ENCODE results near the gene NPEPPS. TPM values are rescaled to one million over a fixed set of nuclear protein-coding genes. Genes with fewer than 3 reads are reported as not detected.
"Not testable (repeated sequence)": the region's sequence is repeated elsewhere in the genome, so short reads cannot be mapped to it uniquely, and the experiment has no call there.

NPEPPS gene, protein sequence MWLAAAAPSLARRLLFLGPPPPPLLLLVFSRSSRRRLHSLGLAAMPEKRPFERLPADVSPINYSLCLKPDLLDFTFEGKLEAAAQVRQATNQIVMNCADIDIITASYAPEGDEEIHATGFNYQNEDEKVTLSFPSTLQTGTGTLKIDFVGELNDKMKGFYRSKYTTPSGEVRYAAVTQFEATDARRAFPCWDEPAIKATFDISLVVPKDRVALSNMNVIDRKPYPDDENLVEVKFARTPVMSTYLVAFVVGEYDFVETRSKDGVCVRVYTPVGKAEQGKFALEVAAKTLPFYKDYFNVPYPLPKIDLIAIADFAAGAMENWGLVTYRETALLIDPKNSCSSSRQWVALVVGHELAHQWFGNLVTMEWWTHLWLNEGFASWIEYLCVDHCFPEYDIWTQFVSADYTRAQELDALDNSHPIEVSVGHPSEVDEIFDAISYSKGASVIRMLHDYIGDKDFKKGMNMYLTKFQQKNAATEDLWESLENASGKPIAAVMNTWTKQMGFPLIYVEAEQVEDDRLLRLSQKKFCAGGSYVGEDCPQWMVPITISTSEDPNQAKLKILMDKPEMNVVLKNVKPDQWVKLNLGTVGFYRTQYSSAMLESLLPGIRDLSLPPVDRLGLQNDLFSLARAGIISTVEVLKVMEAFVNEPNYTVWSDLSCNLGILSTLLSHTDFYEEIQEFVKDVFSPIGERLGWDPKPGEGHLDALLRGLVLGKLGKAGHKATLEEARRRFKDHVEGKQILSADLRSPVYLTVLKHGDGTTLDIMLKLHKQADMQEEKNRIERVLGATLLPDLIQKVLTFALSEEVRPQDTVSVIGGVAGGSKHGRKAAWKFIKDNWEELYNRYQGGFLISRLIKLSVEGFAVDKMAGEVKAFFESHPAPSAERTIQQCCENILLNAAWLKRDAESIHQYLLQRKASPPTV
- 100 to 1,000 TPM in 11 of 12 donors, not detected in 1; 120 to 210 (median 135) TPM for polyA plus RNA-seq (ENCODE audit: insufficient read length in 12 of 12)
- long read RNA-seq, donor 1, full-length matches to known transcripts: 4 of 4 reads
- long read RNA-seq, donor 1, partial matches to known transcripts: 0 of 4 reads
- long read RNA-seq, donor 1, other reads (novel, unspliced or antisense): 0 of 4 reads
- long read RNA-seq, donor 2, full-length matches to known transcripts: 17 of 17 reads
- long read RNA-seq, donor 2, partial matches to known transcripts: 0 of 17 reads
- long read RNA-seq, donor 2, other reads (novel, unspliced or antisense): 0 of 17 reads
- long read RNA-seq, donor 3, full-length matches to known transcripts: 7 of 7 reads
- long read RNA-seq, donor 3, partial matches to known transcripts: 0 of 7 reads
- long read RNA-seq, donor 3, other reads (novel, unspliced or antisense): 0 of 7 reads
- long read RNA-seq, donor 4, full-length matches to known transcripts: 11 of 11 reads
- long read RNA-seq, donor 4, partial matches to known transcripts: 0 of 11 reads
- long read RNA-seq, donor 4, other reads (novel, unspliced or antisense): 0 of 11 reads
- long read RNA-seq, donor 5, full-length matches to known transcripts: 16 of 35 reads
- long read RNA-seq, donor 5, partial matches to known transcripts: 19 of 35 reads
- long read RNA-seq, donor 5, other reads (novel, unspliced or antisense): 0 of 35 reads
- long read RNA-seq, donor 6, full-length matches to known transcripts: 12 of 12 reads
- long read RNA-seq, donor 6, partial matches to known transcripts: 0 of 12 reads
- long read RNA-seq, donor 6, other reads (novel, unspliced or antisense): 0 of 12 reads
- long read RNA-seq, donor 7, full-length matches to known transcripts: 7 of 7 reads
- long read RNA-seq, donor 7, partial matches to known transcripts: 0 of 7 reads
- long read RNA-seq, donor 7, other reads (novel, unspliced or antisense): 0 of 7 reads
- long read RNA-seq, donor 8, full-length matches to known transcripts: 19 of 25 reads
- long read RNA-seq, donor 8, partial matches to known transcripts: 6 of 25 reads
- long read RNA-seq, donor 8, other reads (novel, unspliced or antisense): 0 of 25 reads
- long read RNA-seq, donor 9, full-length matches to known transcripts: 3 of 13 reads
- long read RNA-seq, donor 9, partial matches to known transcripts: 10 of 13 reads
- long read RNA-seq, donor 9, other reads (novel, unspliced or antisense): 0 of 13 reads
- long read RNA-seq, donor 10, full-length matches to known transcripts: 15 of 20 reads
- long read RNA-seq, donor 10, partial matches to known transcripts: 5 of 20 reads
- long read RNA-seq, donor 10, other reads (novel, unspliced or antisense): 0 of 20 reads
- long read RNA-seq, donor 11, full-length matches to known transcripts: 23 of 23 reads
- long read RNA-seq, donor 11, partial matches to known transcripts: 0 of 23 reads
- long read RNA-seq, donor 11, other reads (novel, unspliced or antisense): 0 of 23 reads

DNA sequence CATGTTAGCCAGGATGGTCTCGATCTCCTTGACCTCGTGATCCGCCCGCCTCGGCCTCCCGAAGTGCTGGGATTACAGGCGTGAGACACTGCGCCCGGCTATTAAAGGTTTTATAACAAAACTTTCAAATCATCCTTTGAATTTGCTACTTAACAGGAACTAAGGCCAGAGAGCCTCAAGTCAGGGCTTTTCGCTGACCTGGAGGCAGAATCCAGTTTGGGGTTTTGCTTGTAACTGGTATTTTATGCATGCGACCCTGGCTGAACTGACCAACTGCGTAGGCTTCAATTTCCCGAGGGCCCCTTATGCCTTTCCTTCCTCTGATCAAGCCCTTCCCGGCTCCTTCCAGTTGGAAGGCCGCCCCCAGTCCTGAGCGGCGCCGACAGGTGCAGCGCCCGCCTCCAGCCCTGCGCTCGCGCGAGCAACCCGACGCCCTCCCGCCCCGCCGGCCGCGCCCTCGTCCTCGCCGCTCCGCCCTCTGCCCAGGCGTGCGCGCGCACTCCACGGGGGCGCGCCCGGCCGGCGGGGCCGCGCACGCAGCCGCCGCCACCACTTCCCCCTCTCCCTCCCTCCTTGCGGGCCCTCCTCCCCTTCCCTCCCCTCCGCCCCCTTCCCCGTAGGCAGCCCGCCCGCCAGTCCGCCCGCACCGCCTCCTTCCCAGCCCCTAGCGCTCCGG, at the start of gene NPEPPS:
TSS of gene NPEPPS (plus strand) at position 552 of the 676 bp plus-strand sequence. CDS start 193 bp downstream, outside the sequence.
- peak; percentile 82 for DNase-seq

DNA sequence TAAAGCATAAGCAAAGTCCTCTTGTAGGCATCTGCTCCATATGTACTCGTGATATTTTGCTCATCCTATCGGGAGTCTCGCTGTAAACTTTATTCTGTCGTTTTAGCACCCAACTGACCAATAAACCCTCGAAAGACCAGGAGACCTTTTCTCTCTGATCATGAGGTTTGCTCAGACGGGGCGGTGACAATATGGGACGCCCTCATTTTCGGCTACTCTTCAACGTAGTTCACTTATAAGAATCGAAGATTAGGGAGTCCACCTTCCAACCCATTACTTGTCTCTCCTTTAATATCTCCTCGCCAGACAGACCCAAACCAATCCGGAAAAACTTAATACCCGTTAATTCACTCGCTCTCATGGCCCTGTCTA, 39.1 kb upstream of the NPEPPS start:
- not testable (repeated sequence) for DNase-seq

DNA sequence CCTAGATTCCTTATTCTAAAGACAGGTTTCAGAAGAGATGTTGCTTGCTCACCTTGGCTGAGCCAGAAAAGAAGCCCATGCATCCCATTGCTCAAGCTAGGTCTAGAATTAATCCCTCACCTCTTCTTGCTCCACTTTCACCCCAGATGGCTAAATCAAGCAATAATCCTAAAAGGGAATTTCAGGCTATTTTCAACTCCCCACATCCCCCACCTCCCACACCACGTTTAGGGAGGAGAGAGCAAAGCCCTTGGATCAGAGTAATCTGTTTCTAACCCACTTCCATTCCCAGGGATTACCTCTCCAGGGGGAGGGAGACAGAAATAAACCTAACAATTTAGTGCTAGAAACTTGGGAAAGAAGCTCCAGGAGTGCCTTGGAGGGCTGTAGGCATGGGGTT, 31.8 kb upstream of the NPEPPS start:
- not testable (repeated sequence) for DNase-seq

DNA sequence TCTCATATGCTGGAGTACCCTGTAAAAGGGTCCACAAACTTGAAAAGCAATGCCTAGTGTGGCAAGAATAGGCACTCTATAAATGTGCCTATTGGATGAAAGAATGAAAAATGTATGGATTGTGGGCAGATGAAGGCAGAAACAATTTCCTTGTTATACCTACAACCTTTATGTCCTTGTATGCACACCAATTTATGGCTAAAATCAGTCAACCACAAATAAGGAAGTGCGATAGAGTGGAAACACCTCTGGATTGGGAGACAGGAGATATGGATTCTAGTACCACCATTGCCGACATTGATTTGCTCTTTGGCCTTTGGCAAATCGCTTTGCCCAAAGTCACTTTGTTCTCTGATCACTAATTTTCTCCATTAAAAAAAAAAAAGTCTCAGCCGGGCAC, 31.4 kb upstream of the NPEPPS start:
- DNase-seq: not testable (repeated sequence)

DNA sequence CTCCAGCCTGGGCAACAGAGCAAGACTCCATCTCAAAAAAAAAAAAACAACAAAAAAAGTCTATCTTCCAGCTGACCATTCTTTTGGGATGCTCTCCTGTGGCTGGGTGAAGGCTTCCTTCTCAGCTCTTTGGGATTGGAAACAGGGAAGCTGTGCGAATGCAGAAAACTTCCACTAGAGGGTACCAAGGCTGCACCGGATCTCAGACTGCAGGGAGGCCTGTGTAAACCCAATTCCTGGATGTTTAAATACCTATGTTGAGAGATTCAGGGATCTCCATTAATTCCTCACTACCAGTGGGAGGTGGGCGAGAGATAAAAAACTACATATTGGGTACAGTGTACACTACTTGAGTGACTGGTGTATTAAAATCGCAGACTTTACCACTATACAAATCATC, 30.3 kb upstream of the NPEPPS start:
- not testable (repeated sequence) for DNase-seq

DNA sequence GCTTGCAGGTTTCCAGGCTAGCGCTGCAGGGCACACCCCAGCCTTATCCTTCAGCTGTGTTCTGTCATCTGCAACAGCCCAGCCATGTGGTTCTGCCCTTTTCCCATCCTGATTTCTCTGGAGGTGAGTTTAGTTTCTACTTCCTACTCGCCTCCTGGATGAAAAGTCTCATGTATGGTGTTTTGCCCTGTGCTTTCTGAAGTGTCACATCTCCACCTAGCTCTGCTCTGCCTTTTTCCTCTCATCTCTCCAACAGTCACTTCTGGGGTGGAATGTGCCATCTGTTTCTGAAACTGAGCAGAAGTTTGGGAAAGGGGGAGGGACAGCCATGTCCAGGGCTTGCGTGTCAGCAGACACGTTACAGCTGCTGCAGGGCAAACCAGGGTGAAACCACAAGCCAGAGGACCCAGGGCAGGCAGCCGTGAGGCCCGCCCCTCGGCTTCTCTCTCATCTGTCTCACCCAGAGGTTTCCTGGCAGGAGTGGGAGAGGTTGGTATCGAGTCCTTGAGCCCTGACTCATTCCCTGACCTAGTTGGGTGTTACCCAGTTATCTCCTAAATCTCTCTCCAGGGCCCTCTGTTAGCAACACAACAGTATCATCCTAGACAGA, 28.7 kb upstream of the NPEPPS start:
- not testable (repeated sequence) for DNase-seq

DNA sequence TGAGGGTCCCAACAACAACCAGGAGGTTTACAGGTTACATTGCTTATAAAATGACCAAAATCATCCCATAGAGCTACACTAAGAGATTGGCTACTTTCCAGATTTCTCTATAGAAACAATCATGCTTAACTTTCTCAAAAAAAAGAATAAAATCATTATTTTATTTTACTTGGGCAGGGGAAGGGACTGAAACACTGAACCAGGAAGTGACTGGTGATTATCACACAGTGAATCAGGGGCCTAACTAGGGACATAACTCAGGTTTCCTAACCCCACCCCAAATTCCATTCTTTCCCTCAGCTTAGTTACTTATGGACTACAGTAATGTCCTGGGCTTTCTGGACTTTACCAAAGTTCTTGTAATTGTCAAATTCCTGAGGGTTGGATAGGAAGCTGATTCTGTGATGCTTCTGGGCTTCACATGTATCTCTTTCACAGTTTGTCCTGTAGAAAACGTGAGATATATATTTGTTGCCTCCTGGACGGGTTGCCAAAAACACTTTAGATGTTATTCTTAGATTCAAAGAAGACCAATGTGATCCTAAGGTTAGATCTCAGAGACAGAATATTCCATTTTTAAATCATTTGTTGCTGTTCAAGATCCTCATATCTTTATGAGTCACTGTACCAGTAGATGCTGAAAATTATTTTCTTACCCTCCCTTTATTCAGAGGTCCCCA, 28.0 kb upstream of the NPEPPS start:
- DNase-seq: not testable (repeated sequence)

DNA sequence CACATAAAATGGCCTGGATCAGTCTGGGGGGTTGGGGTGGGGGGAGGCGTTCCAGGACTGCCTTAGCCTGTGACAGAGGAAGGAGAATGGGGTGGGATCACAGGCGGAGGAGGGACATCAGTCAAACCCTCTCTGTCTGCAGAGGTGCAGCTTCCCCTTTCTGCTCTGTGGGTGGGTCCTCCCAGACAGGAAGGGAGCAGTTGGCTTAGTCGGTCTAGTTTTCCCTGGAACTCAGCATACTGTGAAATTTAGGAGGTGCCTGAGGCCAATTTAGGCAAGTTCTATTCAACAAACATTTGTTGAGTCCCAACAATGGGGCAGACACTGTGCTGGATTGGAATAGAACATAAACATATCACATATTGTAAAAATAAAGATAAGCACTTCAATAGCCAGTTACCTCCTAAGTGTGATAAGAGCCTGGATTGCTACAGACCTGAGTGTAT, 19.2 kb upstream of the NPEPPS start:
- not testable (repeated sequence) for DNase-seq

DNA sequence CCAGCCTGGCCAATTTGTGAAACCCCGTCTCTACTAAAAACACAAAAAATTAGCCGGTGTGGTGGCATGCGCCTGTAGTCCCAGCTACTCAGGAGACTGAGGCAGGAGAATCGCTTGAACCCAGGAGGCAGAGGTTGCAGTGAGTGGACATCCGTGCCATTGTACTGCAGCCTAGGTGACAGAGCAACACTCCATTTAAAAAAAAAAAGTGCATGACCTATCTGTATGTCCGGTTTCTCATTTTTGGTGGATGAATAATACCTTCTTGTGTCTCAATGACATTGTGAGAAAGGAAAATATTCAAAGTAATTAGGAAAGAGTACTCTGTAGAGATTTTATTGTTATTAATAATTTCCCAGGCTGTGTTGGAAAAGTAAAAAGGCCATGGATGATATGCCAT, 17.6 kb upstream of the NPEPPS start:
- not testable (repeated sequence) for DNase-seq

DNA sequence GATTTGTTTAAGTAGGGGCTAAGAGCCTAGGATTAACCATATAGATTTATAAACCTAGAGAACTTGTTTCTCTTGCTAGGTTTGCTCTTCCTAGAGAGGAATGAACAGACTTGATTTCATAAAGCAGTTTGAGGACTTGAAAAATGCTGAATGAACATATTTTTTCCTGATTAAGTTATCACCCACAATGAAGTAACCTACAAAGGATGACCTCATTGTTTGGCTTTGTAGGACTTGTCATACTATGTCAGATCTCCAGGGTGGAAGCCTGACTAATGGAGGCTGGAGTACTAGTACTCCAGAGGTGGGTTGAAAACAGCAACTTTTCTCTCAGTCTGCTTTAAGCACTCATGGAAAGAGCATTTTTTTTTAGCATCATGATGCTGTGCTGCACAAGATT, 12.0 kb upstream of the NPEPPS start:
- not testable (repeated sequence) for DNase-seq

DNA sequence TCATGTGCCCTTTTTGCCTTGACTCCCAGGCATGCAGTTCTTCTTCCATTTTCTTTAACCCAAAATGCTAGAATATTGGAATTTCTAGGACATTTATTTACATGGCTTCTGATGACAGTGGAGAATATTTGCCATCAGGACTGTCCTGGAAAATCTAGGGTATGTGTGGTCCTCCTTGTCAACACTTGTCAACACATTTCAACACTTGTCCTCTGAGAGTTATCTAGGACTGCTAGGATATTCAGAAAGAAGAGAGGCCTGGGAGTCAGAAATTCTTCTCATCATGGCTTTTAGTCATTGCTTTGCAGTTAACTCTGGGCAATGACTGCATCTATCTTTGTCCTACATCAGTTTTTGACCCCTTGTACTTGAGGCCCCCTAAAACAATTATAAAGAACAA, 11.5 kb upstream of the NPEPPS start:
- not testable (repeated sequence) for DNase-seq

DNA sequence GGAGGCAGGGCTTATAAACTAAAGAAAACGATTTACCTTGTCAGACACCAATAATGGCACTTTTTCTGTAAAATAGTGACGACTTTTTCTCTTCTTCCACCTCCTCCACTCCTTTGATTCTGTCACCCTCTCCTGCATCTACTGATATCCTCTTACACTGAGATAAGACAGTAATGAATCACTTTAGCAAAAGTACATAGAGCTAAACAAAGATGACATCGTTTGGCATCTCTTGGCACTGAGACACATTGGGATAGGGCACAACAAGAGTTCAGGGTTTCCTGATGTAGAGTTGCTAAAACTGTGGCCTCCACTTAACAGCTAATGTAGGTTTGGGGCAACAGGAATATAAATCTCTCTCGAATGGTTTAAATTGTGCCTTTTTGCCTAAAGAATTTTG, 10.6 kb upstream of the NPEPPS start:
- not testable (repeated sequence) for DNase-seq

DNA sequence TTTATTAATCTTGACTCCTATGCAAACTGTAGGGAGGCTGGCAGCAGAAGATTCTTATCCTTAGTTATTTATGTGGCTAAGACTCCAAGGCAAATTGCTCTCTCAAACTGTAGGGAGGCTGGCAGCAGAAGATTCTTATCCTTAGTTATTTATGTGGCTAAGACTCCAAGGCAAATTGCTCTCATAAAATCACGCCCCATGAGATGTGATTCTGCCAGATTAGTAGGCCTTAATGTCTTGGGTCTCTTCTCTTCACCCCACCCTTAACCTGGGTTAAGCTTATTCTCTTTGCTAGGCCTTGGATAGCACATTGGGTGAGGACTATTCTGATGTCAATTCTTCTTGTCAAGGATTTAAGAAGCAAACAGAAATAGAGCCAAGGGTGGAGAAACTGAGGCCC, 9.5 kb upstream of the NPEPPS start:
- not testable (repeated sequence) for DNase-seq

DNA sequence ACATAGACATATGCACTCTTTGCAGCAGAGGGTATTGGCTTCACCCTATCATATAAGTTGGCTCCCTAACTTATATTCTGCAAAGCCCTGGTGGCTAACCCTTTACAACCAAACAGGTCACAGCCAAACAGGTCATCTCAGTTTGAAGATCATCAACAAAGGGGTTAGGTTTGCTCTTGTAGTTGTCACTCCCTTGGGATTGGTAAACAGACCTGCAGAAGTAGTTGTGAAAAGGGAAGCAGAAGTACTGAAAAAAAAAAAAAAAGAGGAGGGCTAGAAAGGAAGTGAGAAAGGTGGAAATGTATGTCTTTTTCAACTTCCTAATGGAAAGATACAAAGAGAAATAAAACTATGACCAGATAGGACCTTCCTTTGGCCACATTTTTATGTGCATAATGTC, 8.6 kb upstream of the NPEPPS start:
- DNase-seq: not testable (repeated sequence)

DNA sequence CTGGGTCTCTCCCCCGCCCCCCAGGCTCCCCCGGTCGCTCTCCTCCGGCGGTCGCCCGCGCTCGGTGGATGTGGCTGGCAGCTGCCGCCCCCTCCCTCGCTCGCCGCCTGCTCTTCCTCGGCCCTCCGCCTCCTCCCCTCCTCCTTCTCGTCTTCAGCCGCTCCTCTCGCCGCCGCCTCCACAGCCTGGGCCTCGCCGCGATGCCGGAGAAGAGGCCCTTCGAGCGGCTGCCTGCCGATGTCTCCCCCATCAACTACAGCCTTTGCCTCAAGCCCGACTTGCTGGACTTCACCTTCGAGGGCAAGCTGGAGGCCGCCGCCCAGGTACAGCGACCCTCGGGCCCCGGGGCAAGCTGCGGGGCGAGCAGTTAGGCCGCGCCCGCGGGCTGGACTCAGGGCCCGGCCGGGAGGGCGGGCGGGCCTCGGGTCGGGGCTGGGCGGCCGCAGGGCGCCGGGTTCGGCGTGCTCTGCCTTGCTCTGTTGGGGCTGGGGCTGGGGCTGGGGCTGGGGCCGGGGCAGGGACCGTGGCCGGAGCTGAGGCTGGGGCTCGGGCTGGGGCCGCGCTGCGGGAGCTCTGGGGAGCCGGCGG, 419 bp downstream of the NPEPPS start:
- not testable (repeated sequence) for DNase-seq

DNA sequence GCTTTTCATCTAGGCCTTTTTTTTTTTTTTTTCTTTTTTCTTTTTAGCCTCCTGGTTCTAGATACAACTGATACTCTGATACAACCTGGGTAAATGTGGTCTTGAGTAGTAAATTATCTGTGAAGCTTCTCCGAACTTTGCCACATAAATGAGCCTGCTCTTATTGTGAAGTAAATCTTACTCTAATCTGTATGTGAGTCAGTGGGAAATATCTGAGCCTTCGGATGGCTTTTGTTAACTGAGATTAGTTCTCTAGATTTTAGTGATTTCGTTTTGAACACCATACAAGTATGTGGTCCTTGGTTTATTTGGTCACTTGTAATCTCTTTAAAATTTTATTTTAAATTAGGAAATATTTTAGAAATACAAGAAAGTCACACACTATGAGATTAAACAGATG, 8.2 kb downstream of the NPEPPS start:
- DNase-seq: not testable (repeated sequence)

DNA sequence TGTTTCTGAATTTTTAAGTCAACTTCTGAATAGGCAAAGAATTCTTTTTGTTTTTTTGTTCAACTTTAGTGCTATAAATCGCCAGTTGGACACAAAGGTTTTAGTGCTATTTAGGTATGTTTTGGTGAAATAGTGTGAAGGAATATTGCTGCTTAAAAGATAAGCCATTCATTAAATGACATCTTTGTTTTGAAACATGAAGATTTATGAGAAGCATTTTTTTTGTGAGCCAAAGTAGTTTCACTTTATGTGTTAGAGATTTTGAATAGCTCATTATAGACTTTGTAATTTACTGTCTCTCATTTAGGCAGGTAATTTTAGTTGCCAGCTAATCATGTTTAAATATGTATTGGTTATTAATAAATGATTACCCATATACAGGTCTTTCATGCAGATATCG, 10.8 kb downstream of the NPEPPS start:
- not testable (repeated sequence) for DNase-seq

All from muscle of arm (tissue), 14 donors.